Measurements from ENCODE around the gene GAS7.
A peak's percentile ranks its signal among the peaks of the same experiment; 100 is the strongest.

The GAS7 gene

DNA sequence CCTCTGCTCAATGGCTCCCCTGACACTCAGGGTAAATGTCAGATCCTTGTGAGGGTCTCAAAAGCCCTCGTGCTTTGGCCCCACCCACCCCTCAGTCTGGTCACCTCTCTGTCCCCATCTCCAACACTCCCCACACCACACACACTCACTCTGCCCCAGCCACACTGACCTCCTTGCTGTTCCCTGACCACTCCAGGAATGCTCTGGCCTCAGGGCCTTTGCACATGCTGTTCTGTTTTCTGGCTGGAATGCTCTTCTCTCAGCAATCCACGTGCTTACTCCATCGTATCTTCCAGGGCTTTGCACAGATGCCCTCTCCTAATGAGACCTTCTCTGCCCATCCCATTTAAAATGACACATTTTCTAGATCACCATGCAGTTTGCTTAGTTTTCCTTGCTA is 28.2 kb downstream of the GAS7 start:
- DNase-seq, result no peak

DNA sequence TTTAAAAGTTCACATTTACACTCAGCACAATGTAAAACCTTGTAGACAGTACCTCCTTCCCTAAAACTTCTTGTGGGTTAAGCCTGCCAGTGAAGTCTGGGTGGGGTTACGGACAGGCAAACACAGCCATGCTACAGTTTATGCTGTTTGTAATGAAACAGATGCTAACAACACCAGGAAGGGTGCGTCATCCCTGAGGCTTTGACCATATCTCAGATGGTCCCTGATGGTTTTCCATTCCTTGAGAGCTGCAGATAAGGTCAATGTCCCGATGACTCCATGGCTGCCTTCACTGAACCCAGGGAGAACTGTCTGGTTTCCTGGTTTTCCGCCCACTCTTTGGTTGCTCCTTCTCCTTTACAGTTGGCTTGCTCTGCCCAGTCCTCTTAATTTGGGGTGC is 29.1 kb downstream of the GAS7 start:
- no peak for DNase-seq

DNA sequence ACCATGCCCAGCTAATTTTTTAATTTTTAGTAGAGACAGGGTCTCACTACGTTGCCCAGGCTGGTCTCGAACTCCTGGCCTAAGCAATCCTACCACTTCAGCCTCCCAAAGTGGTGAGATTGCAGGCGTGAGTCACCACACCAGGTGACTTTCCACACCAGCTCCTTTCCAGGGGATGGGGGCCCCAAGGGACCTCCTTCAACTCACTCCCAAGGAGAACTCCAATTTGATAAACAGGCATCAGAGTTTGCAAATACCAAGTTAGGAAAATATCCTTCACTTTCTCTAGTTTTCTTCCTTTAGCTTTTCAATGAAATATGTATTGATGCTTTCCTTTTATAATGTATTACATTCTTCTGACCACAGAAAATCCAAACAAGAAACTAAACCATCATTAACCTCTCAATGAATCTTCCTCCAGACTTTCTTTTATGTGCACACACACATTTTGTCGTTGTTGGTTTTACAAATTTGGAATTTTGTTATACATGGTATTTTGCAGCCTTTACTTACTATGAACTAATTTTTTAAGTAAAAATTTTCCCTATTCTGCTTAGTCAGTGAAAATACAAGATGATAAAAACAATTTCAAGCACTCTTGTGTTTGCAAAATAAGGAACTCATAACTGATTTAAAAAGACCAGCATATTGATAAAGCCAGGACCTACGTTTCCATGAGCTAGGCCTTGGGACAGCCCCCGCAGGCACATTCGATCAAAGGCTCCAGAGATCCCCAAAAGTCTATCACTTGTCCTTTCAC is 32.0 kb downstream of the GAS7 start:
- DNase-seq, result no peak

DNA sequence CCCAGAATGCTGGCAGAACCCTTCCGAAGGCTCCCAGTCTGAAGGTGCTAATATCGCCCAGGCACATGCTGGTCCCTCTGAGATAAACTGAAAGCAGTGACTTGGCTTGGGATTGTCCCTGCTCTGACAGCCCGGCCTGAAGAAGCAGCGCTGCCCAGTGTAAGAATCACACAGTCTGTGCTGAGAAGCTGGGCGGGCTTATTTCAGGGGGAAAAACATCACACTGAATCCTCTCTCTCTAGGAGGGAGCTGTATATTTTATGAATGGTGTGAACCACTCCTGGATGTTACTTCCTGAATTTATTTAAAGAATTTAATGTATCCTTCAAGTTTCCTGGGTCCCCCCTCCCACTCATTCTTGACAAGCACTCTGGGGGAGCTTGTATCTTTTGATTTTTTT is 36.3 kb downstream of the GAS7 start:
- no peak for DNase-seq

DNA sequence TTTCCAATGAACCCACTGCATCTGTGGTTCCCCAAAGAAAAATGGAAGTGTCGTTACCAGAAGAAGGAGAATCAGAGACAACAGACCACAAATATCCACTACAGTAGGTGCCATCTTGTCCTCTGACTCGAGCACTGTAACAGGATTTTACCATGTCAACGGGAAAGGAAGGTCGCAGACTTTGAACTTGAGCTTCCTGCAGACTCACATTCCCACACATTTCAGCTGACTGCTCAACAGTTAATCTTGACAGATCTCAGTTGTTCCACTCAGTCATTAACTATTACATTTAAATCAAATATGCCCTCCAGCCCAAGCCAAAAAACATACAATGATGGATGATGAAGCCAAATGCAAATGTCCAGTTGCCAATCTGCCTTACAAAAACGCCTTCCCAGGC is 37.0 kb downstream of the GAS7 start:
- no peak for DNase-seq

DNA sequence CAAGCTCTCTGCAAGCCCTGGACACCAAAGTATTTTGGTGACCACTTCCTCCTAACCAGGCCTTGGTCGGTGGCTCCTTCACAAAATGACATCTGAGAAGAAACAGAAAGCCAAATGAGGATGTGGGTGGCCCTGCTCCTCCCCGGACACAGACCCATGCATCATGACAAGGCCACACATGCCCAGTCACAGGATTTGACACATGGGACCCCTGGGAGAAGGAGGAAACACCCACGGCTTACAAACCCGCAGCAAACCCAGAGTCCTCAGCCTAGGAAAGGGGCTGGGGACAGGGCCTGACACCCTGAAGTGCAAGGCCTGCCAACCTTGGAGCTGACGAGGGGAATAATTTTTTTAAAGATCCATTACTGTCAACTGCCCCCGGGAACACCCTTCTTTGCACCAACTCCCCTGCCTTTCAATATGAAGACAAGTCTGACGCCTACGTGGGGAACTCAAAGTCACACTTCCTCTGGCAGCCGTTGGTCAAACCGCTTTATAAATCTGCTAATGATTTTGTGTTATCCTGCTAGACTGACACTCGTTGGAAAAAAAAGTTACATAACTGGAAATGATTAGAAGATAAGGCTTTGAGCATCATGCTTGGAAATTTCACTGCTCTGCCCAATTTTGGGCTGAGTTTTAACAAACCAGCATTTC is 41.3 kb downstream of the GAS7 start:
- peak; percentile 86 for DNase-seq

DNA sequence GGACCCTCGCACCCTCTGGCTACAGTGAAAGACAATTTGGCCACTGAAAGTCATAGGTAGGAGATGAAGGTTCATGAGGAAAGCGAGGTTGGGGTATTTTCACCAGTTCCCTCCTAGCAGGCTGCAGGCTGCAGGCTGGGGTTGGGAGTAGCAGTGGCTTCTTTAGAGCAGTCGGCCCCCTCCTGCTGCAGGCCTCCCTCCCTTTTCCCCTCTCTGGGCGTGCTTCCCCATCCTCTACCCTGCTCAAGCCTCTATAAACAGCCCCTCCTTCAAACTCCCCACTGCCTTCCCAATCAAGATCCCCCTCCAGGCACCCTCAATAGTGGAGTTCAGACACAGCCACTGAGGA is 41.8 kb downstream of the GAS7 start:
- DNase-seq, result no peak

DNA sequence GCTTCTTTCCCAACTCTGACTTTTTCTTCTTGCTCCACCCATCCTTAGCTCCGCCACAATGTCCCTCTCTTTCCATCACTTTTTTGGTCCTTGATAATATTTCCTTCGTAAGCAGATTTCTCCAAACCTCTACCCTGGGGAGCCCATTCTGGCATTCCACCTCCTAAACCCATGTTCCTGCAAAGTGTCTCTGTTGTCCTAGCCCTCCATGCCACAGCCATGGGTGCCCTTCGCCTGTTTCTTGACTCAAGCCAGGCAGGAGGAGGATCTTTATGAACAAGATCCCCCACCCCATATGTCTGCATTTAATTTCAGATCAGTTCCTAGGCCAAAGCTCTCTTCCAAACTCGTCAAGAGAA is 42.4 kb downstream of the GAS7 start:
- DNase-seq, result no peak

DNA sequence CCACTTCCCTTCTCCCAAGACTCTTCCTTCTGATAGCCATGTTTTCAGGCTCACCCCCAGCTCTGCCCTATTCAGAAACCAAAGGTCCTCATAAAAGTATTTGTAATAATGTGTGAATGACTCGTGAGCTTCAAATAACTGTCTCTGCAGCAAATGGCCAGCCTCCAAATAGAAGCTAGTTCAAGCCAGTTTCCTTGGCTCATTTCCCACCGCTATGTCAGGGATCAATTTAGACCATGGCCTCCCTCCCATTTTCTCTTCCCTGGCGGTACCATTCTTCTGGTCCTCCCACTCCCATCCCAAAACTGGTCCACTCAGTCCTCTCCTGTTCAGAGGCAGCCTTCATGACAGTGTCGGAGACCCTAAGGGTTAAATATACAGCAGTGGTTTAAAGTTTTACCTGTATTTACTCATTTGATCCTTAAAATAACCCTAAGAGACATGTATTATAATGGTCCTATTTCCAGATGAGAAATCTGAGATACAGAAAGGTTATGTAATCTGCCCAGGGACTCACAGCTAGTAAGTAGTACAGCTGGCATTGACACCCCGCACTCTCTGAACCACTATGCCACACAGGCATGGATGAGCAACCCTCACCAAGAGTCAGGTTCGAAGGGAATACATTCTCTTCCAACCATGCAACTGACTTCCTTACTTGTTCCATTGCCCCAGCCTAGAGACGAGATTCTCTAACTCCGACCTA is 42.9 kb downstream of the GAS7 start:
- DNase-seq, result no peak

DNA sequence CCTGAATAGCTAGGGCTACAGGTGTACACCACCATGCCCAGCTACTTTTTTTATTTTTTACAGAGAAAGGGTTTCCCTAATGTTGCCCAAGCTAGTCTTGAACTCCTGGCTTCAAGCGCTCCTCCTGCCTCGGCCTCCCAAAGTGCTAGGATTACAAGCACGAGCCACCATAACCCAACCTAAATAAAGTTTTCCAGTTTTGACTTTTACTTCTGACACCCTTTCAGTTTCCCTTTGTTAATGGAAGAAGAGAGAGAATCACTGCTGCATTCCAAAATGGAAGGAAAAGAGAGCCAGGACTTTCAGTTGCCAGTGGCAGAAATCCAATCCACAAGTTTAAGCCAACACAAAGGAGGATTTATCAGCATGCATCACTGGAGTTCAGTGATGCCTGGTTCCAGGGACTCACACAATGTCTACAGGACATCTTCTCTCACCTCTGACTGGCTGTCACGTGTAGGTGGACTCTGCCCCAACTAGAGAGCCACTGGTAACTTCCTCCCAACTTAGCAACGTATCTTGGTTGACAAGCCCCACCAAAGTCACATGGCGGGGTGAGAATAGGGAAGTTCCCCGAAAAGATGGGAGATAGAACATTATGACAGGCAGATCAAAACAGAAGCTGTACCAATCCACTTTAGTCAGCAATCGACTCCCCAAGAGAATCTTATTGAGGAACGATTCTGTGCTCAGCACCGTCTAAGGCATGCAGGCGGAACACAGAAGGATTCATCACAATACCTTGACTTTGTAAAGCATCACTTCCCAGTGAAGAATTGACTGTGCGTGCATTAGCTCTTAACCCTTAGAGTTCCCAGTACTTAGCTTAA is 46.5 kb downstream of the GAS7 start:
- peak; percentile 88 for DNase-seq

DNA sequence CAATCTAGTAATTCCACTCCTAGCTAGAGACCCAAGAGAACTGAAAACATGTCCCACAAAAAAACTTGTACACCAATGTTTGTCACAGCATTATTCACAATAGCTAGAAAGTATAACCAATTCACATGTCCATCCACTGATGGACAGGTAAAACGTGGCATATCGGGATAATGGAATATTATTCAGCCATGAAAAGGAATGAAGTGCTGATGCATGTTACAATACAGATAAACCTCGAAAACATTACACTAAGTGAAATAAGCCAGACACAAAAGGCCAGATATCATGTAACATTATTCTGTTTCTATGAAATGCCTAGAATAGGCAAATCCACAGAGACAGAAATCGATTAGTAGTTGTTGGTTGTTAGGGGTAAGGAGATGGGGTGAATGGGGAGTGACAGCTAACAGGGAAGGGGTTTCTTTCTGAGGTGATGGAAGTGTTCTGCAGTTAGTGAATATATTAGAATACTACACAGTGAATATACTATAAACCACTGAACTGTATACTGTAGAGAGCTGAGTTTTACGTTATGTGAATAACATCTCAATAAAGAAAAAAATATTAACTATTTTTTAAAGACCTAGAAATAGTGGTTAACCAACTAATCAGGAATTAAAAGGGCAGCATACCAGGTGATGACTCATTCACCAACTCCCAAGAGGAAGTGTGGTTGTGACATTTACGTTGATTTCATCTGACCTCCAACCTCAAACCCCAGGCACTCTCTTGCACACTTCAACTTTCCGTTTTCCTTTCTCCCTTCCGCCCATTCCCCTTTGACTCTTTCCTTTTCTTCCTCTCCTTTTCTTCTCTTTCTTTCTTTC is 48.6 kb downstream of the GAS7 start:
- DNase-seq, result peak; percentile 86

DNA sequence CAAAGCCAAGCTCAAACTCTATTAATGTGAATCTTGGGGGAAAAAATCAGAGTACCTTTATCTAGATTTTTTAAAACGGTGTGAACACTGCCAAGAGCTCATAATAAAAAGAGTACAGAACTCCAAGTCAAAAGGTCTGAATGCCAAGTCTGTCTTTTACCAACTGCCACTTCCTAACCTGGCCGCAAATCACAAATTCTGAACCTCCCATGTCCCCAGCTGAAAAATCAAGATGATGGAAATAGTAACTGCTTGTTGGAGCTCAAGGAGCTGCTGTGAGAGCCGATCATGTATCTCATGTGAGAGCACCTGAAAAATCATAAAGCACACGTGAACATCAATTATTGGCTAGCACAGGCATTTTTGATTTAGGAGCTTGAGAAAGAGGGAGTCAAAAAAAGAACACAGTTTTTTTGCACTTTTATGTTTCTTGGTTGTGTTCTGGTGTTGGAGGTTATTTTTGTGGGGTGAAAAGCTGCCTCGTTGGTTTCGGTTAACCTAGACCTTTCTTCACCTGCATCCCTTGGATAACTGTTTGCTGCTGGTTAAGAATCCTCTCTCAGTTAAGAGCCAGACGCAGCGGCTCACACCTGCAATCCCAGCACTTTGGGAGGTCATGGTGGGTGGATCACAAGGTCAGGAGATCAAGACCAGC is 50.5 kb downstream of the GAS7 start:
- no peak for DNase-seq

DNA sequence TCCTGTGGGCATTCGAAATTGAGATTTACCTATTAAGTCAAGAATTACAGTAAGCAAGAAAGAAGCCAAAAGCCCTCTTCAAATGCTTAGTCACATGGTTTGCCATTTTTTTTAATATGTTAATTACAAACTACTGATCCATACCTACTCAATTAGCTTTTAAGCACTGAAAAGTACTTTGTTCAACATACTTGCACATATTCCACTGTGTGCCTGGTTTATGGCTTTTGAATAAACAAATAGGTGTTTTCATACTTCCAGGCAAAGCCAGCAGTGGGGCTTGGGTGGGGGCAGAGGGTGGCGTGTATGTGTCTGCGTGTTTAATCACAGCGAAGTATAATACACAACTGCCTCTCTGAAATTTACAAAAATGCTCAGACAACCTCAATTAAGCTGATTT is 51.4 kb downstream of the GAS7 start:
- DNase-seq, result no peak

DNA sequence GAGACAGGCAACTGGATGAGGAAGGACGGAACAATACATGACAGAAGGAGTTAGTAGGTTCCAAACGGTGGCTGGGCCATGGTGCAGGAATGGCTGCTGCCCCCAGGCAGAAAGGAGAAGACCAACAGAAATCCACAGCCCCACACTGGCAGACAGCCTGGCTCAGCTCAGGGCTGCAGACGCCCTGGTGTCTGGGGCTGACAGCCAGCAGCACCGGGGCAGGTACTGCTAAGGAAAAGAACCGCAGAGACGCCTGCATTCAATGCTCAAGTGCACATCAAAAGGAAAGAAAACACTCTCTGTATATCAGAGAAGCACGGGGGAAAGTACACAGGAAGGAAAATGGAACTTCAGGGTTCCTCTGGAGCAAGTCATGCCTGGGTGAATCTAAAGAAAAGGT is 53.4 kb downstream of the GAS7 start:
- DNase-seq, result no peak

DNA sequence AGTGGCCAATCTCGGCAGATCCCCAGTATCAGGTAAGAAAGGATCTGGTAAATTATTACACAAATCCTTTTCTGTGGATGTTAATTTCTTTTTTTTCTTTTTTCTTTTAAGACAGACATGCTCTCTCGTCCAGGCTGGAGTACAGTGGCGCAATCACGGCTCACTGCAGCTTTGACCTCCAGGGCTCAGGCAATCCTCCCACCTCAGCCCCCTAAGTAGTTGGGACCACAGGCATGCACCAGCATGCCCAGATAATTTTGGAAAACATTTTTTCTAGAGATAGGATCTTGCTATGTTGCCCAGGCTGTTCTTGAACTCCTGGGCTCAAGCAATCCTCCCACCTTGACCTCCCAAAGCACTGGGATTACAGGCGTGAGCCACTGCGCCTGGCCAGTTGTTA is 54.0 kb downstream of the GAS7 start:
- DNase-seq, result no peak

DNA sequence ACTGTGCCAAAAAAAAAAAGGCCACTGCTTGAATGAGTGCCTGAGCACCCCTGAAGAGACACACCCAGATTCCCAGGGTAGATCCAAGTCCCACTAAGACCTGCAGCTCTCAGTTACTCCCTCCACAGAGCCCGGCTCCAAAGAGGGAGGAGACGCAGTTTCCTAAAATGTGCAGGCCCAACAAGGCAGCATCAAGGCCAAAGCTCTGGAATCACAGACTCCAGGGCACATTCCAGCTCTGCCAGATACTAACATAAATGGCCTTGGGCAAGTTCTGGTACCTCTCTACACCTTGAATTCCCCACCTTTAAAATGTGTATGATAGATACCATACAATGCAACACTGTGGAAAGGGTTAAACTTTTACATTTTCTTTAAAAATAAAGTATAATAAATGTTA is 57.0 kb downstream of the GAS7 start:
- DNase-seq, result no peak

DNA sequence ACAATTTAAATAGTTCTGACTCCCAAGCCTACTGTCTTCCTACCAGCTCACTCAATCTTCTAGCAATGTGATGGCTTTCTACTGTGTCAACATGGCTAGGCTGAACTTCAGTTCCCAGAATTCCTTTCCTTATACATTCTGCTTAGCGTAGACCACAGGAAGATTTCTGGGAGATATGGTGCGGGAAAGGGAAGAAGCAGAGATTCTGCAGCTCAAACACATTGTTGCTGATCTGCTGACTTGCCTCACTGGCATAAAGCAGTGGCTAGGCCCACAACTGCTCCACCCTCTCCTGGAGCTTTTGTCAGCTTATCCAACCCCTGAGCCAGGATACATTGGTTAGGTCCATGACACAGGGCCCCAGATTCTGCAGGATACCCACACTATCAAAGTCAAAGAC is 58.8 kb downstream of the GAS7 start:
- no peak for DNase-seq

DNA sequence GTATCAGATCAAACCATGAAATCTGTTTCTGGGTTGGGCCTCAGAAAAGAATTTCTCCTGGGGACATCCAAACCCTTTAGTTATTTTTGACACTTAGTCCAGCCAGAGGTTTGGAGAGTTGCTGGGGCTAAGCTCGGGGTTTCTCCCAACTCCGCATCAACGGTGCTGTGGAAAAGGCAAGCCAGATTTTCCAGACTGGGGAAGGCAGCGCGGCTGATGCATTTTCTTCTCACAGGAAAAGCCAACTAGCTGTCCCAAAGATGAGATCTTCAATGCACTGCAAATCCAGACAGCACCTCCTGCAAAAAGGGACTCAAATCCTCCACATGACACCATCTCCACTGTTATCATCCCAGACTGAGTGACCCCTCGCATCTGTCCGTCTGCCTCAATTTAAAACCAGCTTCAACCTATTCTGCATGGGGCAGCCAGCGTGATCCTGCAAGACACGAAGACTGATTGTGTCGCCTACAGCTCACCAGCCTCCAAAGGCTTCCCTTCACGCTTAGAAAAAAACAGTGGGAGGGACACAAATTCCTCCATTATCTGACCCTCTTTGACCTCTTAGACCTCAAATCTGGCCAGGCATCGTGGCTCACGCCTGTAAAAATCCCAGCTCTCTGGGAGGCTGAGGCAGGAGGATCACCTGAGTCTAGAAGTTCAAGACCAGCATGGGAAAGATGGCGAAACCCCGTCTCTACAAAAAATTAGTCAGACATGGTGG is 62.0 kb downstream of the GAS7 start:
- DNase-seq, result no peak

DNA sequence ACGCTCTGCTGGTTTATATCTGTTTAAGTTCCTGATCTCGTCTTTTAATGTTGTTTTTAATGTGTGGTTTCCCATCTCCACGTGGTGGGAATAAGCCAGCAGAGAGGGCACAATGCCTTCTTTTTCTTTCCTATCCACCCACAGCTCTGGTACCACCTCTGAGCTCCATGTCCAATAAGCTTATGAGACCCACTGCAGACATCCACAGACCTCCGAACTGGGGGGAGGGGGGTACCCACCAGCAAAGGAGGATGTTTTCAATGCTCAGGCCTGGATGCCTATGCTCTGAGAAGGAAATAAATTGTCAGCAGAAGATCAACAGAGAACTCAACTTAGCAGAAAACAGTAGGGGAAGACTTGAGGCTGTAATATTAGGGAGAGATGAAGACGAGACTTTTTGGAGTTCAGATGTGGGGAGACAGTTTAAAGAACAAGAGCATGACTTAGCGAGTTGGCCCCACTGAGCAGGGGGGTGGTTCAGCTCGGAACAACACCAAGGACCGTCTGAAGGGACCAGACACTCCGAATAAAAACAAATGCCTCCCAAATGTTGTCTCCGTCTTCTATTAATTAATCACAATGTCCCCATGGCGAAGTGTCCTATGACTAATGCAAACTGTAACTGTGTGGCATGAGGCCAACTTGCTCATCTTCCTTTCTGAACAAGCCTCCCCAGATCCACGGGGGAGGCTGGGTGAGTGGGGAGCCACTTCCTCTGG is 62.7 kb downstream of the GAS7 start:
- peak; percentile 76 for DNase-seq

DNA sequence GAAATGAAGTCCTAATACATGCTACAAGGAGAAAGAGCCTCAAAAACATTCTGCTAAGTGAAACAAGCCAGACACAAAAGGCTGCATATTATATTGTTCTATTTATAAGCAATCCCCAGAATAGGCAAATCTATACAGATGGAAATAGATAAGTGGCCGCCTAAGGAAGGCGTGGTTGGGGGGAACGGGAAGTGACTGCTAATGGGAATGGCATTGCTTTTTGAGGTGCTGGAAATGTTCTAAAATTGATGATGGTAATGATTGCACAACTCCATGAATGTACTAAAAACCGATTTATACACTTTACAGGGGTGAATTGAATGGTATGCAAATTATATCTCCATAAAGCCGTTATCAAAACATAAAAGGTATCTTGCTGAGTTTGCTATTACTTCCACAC is 67.7 kb downstream of the GAS7 start:
- no peak for DNase-seq

DNA sequence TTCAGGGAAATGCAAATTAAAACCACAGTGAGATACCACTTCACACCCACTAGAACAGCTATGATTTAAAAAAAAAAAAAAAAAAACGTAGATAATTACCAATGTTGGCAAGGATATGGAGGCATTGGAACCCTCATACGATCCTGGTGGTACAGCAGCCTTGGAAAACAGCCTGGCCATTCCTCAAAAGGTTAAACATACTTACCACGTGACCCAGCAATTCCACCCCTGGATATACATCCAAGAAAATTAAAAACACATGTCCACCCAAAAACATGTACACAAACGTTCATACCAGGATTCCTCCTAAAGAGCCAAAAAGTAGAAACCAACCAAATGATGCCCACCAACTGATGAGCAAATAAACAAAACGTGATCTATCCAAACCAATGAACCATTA is 68.1 kb downstream of the GAS7 start:
- no peak for DNase-seq

Measured in hematopoietic multipotent progenitor cell treated with erythropoietin and hydrocortisone succinate and interleukin-3 and kit ligand, for 4 days (in vitro differentiated cells).